Measurements from ENCODE around the gene HAL. TPM values are rescaled to one million over a fixed set of nuclear protein-coding genes. Genes with fewer than 3 reads are reported as not detected.

The HAL gene
- total RNA-seq, 1 experiment from 2014 or later = 0.82 TPM

GRCh38 chr12:95978351-95978750, 17.8 kb downstream of the HAL start:
- Mint-ChIP-seq H3K36me3 (ENCODE audit: insufficient read depth, unreplicated experiment) (no peaks in the 10 kb centered on the region), H3K27ac (ENCODE audit: unreplicated experiment) (no peak overlapping the region), H3K9me3 (ENCODE audit: unreplicated experiment) (no peaks in the 10 kb centered on the region), H3K4me3 (ENCODE audit: unreplicated experiment) (no peak overlapping the region), H3K4me1 (ENCODE audit: low read depth, unreplicated experiment) (no peaks in the 10 kb centered on the region), H3K27me3 (ENCODE audit: insufficient read depth, unreplicated experiment) (no peaks in the 10 kb centered on the region)
- no peaks in the 10 kb centered on the region for H3K9me3 ChIP-seq
- DNase-seq = no peak
- no TSS peak for BruUV-seq (replicated peaks)
- H3K36me3 ChIP-seq (ENCODE audit: control insufficient read depth, insufficient read depth, low read length) = no peaks in the 10 kb centered on the region
- no peak for TF ChIP-seq CTCF (IDR thresholded peaks at IDR 0.05; ENCODE audit: insufficient read depth in 1 of 2, low read depth in 1 of 2, low read length in 1 of 2, severe bottlenecking in 1 of 2, unreplicated experiment in 1 of 2)
- intact Hi-C loops (cut with micrococcal nuclease; ENCODE audit: unreplicated experiment) = no loop called here
- ChIA-PET POLR2A (no interaction called here), CTCF (no interaction called here)
- H3K27me3 ChIP-seq (replicated peaks; ENCODE audit: control insufficient read depth, insufficient read depth, low read length) = no peaks in the 10 kb centered on the region
- H3K4me1 ChIP-seq = peaks cover 18% of the 10 kb centered on the region
- no peak overlapping the region for H3K4me3 ChIP-seq (ENCODE audit: low read depth, low read length)

GRCh38 chr12:95977764-95978305, 18.3 kb downstream of the HAL start:
- Histone ChIP-seq H3K4me1 (peaks cover 18% of the 10 kb centered on the region), H3K27me3 (replicated peaks; ENCODE audit: control insufficient read depth, insufficient read depth, low read length) (no peaks in the 10 kb centered on the region), H3K9me3 (no peaks in the 10 kb centered on the region), H3K4me3 (ENCODE audit: low read depth, low read length) (no peak overlapping the region), H3K36me3 (ENCODE audit: control insufficient read depth, insufficient read depth, low read length) (no peaks in the 10 kb centered on the region)
- Mint-ChIP-seq H3K4me3 (ENCODE audit: unreplicated experiment) (no peak overlapping the region), H3K27me3 (ENCODE audit: insufficient read depth, unreplicated experiment) (no peaks in the 10 kb centered on the region), H3K36me3 (ENCODE audit: insufficient read depth, unreplicated experiment) (no peaks in the 10 kb centered on the region), H3K27ac (ENCODE audit: unreplicated experiment) (no peak overlapping the region), H3K4me1 (ENCODE audit: low read depth, unreplicated experiment) (no peaks in the 10 kb centered on the region), H3K9me3 (ENCODE audit: unreplicated experiment) (no peaks in the 10 kb centered on the region)
- intact Hi-C loops (cut with micrococcal nuclease; ENCODE audit: unreplicated experiment) = no loop called here
- BruUV-seq (replicated peaks) = no TSS peak
- ChIA-PET CTCF (no interaction called here), POLR2A (no interaction called here)
- no peak for TF ChIP-seq CTCF (IDR thresholded peaks at IDR 0.05; ENCODE audit: insufficient read depth in 1 of 2, low read depth in 1 of 2, low read length in 1 of 2, severe bottlenecking in 1 of 2, unreplicated experiment in 1 of 2)
- DNase-seq = no peak

- H3K4me1 ChIP-seq = peaks cover 18% of the 10 kb centered on the region
- no peak overlapping the region for H3K27ac Mint-ChIP-seq (ENCODE audit: unreplicated experiment)
- no peaks in the 10 kb centered on the region for H3K9me3 Mint-ChIP-seq (ENCODE audit: unreplicated experiment)
- H3K9me3 ChIP-seq = no peaks in the 10 kb centered on the region
- no TSS peak for BruUV-seq (replicated peaks)
- no peak for TF ChIP-seq CTCF (IDR thresholded peaks at IDR 0.05; ENCODE audit: insufficient read depth in 1 of 2, low read depth in 1 of 2, low read length in 1 of 2, severe bottlenecking in 1 of 2, unreplicated experiment in 1 of 2)
- H3K4me1 Mint-ChIP-seq (ENCODE audit: low read depth, unreplicated experiment) = no peaks in the 10 kb centered on the region
- DNase-seq = no peak
- intact Hi-C loops (cut with micrococcal nuclease; ENCODE audit: unreplicated experiment) = no loop called here
- H3K27me3 Mint-ChIP-seq (ENCODE audit: insufficient read depth, unreplicated experiment) = no peaks in the 10 kb centered on the region
- H3K4me3 Mint-ChIP-seq (ENCODE audit: unreplicated experiment) = no peak overlapping the region
- no peaks in the 10 kb centered on the region for H3K36me3 ChIP-seq (ENCODE audit: control insufficient read depth, insufficient read depth, low read length)
- no peaks in the 10 kb centered on the region for H3K27me3 ChIP-seq (replicated peaks; ENCODE audit: control insufficient read depth, insufficient read depth, low read length)
- POLR2A ChIA-PET = no interaction called here
- no peaks in the 10 kb centered on the region for H3K36me3 Mint-ChIP-seq (ENCODE audit: insufficient read depth, unreplicated experiment)
- CTCF ChIA-PET = no interaction called here
- H3K4me3 ChIP-seq (ENCODE audit: low read depth, low read length) = no peak overlapping the region
These were observed 19.7 kb downstream of the HAL start for GRCh38 chr12:95976416-95976832.

All from Caco-2 (cell line).